Glutamatergic neuron (in vitro differentiated cells): Measurements from ENCODE around the gene UNC13C. TPM values are rescaled to one million over a fixed set of nuclear protein-coding genes. Genes with fewer than 3 reads are reported as not detected.

Source experiments
- DNase-seq: peaks from one replicate; pipeline ENCODE4 v3.0.0; 2022
- H3K27ac Mint-ChIP-seq: one replicate; pipeline ENCODE4 v1.8.0; 2020; ENCODE audit warnings: mild to moderate bottlenecking, mixed read lengths, inconsistent platforms; ENCODE audit not compliant: unreplicated experiment
- H3K27me3 Mint-ChIP-seq: one replicate; pipeline ENCODE4 v1.8.0; 2020; ENCODE audit warnings: mild to moderate bottlenecking, moderate library complexity, mixed read lengths, inconsistent platforms; ENCODE audit not compliant: unreplicated experiment
- H3K36me3 Mint-ChIP-seq: one replicate; pipeline ENCODE4 v1.8.0; 2020; ENCODE audit warnings: mild to moderate bottlenecking, mixed read lengths, inconsistent platforms; ENCODE audit not compliant: unreplicated experiment
- H3K4me1 Mint-ChIP-seq: one replicate; pipeline ENCODE4 v1.8.0; 2020; ENCODE audit warnings: mild to moderate bottlenecking, low read depth, mixed read lengths, inconsistent platforms; ENCODE audit not compliant: unreplicated experiment
- H3K4me3 Mint-ChIP-seq: one replicate; pipeline ENCODE4 v1.8.0; 2020; ENCODE audit warnings: mild to moderate bottlenecking, mixed read lengths, inconsistent platforms; ENCODE audit not compliant: unreplicated experiment
- H3K9me3 Mint-ChIP-seq: one replicate; pipeline ENCODE4 v1.8.0; 2020; ENCODE audit warnings: mild to moderate bottlenecking, moderate library complexity, mixed read lengths, inconsistent platforms; ENCODE audit not compliant: unreplicated experiment
- total RNA-seq: library from RNA; stranded (reverse); fragmentation: NEBNext Ultra II Directional; extraction: Animal tissue kit (Norgen Biotek cat#: 25700); gene quantifications from one replicate; pipeline ENCODE4 v1.2.1, GENCODE V29; 2021; ENCODE audit not compliant: unreplicated experiment
- TF ChIP-seq, protein P1 (sequence below): fragments of 200-600 bp; sonication (generic); IDR thresholded peaks from one replicate; pipeline ENCODE4 v1.5.0; 2021; ENCODE audit not compliant: partially characterized antibody, unreplicated experiment

The UNC13C gene
- total RNA-seq, 1 donor from 2014 or later: 0.49 TPM

DNA sequence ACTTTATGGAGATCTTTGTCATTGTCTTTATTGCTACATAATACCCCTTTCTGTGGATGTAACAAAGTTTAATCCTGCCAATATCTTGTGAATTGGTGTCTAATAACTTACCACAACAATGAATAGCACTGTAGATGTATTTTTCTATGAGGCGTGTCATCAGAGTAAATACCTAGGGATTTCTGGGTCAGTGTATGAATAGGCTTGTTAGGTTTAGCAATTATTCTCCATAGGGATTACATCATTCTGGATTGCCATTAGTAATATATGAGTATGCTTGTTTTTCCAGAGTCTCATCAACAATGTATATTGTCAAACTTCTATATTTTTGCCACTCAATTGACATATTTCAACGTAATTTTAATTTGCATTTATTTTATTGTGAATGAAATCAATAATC, 67.9 kb downstream of the UNC13C start:
- Mint-ChIP-seq H3K36me3 (no peaks in the 10 kb centered on the region), H3K27ac (no peak overlapping the region), H3K4me1 (no peaks in the 10 kb centered on the region), H3K27me3 (no peaks in the 10 kb centered on the region), H3K4me3 (no peak overlapping the region), H3K9me3 (no peaks in the 10 kb centered on the region)
- TF ChIP-seq, protein P1, sequence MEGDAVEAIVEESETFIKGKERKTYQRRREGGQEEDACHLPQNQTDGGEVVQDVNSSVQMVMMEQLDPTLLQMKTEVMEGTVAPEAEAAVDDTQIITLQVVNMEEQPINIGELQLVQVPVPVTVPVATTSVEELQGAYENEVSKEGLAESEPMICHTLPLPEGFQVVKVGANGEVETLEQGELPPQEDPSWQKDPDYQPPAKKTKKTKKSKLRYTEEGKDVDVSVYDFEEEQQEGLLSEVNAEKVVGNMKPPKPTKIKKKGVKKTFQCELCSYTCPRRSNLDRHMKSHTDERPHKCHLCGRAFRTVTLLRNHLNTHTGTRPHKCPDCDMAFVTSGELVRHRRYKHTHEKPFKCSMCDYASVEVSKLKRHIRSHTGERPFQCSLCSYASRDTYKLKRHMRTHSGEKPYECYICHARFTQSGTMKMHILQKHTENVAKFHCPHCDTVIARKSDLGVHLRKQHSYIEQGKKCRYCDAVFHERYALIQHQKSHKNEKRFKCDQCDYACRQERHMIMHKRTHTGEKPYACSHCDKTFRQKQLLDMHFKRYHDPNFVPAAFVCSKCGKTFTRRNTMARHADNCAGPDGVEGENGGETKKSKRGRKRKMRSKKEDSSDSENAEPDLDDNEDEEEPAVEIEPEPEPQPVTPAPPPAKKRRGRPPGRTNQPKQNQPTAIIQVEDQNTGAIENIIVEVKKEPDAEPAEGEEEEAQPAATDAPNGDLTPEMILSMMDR: no peak
- no peak for DNase-seq

DNA sequence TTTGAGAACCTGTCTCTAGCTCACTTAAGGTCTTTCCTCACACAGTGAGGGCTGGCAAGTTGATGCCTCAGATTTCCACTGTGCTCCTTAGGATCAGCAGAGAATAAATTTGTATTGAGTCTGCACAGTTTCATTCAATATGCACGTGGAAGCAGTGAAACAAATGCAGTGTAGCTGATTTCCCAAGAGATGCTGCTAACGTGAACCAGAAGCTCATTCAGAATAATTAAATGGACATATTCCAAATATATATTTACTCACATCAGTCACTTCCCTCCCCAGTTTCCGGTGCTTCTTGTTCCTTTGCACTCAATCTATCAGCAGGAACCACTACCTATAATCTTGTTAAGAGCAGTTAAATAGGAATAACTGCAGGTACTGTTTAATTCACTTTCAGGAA, 86.1 kb downstream of the UNC13C start:
- TF ChIP-seq, protein P1: no peak
- no peaks in the 10 kb centered on the region for H3K4me1 Mint-ChIP-seq
- H3K4me3 Mint-ChIP-seq: no peak overlapping the region
- no peak overlapping the region for H3K27ac Mint-ChIP-seq
- no peak for DNase-seq
- H3K9me3 Mint-ChIP-seq: no peaks in the 10 kb centered on the region
- no peaks in the 10 kb centered on the region for H3K36me3 Mint-ChIP-seq
- no peaks in the 10 kb centered on the region for H3K27me3 Mint-ChIP-seq

DNA sequence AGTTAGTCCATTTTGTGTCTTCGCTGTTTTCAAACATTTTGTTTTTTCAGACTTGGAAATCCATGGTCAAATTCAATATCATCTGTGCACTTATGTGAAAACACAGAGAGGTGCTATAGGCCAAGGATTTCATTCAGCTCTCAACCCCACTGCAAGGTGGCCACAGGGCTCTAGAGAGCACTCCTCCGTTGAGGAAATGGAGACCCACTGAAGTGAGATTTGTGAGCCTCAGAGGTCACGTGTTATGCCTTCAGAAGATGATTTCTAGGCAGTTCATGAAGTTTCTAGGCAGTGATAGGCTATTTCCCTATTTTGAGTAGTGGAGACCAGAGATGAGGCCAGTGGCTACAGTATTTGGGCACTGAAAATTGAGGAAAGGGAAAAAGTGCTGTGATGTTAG, 88.2 kb downstream of the UNC13C start:
- Mint-ChIP-seq H3K9me3 (no peaks in the 10 kb centered on the region), H3K36me3 (no peaks in the 10 kb centered on the region), H3K27me3 (no peaks in the 10 kb centered on the region), H3K4me1 (no peaks in the 10 kb centered on the region), H3K27ac (no peak overlapping the region), H3K4me3 (no peak overlapping the region)
- TF ChIP-seq, protein P1: no peak
- no peak for DNase-seq

DNA sequence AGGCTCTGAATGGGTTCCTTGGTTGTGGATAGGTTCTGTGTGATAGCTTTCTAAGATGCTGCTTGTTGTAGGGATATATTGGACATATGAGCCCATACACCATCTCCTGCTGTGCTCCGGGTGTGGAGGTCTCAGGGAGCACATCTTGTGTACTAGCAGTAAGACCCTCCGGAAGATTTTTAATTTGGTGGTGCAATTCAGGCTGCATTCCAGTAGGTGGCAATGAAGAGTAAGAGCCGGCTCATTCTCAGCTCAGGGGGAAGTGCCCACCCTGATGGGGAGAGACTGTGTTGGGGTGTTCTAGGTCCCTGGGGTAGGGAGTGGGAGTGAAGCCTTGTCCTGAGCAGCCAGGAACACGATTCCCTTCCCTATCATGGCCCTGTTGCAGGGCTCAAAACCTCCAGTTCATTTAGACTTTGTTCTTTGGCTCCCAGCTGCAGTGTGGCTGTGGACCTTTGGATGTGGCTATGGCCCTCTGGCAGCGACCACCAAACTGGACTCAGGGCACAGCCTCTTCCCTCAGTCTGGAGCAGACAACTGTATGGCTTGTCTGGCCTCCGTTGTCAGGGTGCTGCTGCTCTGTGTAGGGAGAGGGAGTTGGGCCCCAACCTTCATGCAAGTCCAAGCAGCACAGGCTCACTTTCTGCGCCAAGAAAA, 104.7 kb downstream of the UNC13C start:
- no peaks in the 10 kb centered on the region for H3K9me3 Mint-ChIP-seq
- peak; percentile 38 for DNase-seq
- H3K36me3 Mint-ChIP-seq: no peaks in the 10 kb centered on the region
- H3K27ac Mint-ChIP-seq: no peak overlapping the region
- TF ChIP-seq, protein P1: peak; percentile 94
- H3K4me3 Mint-ChIP-seq: no peak overlapping the region
- peaks cover 1% of the 10 kb centered on the region for H3K27me3 Mint-ChIP-seq
- no peaks in the 10 kb centered on the region for H3K4me1 Mint-ChIP-seq

DNA sequence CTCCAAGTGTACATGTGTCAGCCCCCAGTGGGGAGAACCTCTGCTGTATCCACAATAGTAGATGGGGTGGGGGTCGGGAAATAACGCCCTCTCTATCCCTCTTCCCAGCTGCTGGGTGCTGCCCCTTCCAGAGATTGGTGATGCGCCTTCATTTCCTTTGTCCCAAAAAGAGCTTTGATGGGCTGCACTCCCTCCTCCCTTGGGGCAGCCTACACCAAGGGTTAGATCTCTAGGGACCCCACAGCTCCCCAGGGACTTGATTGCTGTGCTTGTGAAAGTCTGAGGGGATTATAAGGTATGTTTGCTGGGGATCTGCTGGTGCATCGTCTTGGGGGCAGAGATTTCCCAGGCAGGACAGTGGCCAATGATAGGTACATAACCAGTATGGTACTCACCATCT, 105.3 kb downstream of the UNC13C start:
- no peak for DNase-seq
- TF ChIP-seq, protein P1: no peak
- Mint-ChIP-seq H3K9me3 (no peaks in the 10 kb centered on the region), H3K36me3 (no peaks in the 10 kb centered on the region), H3K27me3 (peaks cover 1% of the 10 kb centered on the region), H3K4me1 (no peaks in the 10 kb centered on the region), H3K4me3 (no peak overlapping the region), H3K27ac (no peak overlapping the region)
